ENCODE data around the gene PHACTR2. TPM values are rescaled to one million over a fixed set of nuclear protein-coding genes. Genes with fewer than 3 reads are reported as not detected.
A peak's percentile ranks its signal among the peaks of the same experiment; 100 is the strongest.
"Not testable (repeated sequence)": the region's sequence is repeated elsewhere in the genome, so short reads cannot be mapped to it uniquely, and the experiment has no call there.

Gene PHACTR2
- 14.8 TPM for polyA plus RNA-seq (2013)

DNA sequence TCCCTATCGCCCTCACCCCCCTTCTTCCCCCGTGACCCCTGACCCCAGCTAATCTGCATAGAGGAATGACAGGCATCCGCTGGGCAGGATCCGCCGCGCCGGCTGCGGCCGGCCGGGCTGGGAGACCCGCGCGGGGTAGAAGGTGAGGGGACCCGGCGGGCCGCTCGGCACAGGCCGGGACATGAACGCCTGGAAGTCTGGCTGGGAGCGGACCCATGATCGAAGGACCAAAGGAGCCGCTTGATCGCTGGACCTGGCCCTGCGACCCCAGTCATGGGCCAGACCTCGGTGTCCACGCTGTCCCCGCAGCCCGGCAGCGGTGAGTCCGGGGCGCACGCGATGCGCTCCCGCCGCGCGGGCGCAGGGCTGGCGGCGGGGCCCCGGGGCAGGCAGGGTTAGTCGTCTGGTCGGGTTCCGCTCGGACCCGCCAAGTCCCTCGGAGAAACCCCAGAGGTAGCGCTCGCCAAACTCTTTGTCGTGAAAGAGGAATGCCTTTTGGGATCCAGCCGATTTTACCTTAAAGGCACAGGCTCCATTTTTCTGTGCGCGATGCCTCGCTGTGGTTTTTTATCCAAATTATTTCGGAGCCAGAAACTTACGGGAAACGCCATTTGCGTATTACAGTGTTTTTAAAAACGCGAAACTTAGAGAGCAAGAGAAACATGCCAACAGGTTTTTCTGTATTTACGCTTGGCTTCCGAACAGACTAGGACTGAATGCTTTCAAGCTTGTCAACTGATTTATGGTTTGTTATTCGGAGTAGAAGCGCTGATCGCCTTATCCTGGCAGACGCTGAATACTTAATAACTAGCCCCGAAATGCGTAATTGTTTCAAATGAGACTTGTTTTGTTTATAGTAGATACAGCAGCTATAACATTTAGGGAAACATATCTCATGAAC, at the start of gene PHACTR2:
TSS of gene PHACTR2 (plus strand) at position 75 of the 901 bp plus-strand sequence. CDS start at position 274, 199 bp downstream.
- CTCF ChIA-PET: interaction anchor here (1.6 kb wide), 1 partner anchor 46 kb away, joined by 5 read pairs; no protein-coding TSS in a partner anchor

DNA sequence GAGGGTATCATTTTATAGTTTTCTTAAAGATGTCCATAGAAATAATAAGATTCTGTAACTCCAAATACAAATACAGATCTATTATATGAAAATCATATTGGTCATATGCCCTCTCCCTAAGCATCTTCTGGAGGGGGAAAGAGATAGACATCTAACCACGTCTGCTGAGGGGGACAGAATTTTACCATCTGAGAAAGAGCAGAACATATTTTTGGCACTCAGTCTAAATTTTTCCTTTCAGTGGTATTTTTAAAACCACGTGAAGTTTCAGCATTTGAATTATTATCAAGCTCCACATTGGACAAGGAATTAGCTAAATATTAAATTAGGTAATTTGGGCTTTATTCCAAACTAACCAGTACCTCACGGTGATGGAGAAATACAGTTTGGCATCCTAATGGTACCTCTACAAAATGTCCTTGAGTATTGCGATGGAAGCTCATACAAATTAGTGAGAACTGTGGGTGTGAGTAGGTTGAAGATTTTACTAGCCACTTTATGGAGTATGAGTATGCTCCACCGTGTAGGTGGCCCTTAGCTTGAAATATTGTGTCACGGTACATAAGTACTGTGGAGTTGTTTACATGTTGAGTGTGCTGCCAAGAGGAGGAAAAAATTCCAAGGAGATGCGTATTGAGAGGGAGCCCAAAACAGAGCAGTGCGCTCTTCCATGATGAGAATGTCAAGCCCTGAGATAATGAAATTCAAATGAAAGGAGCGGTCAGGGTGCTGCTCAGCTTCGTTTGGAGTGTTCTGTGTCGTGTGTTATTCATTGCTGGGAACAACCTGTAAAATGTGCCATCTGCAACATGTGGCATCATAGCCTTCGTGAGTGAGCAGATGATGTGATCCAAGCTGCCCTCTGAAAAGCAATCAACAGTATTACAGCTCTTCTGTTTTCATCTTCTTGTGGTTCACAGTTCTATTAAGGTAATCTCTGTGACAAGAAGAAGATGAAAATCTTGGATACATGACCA, 48.4 kb upstream of the PHACTR2 start:
- Histone ChIP-seq H3K9me3 (ENCODE audit: control extremely low read depth in 1 of 5, control insufficient read depth in 4 of 5, insufficient read depth in 2 of 5, low read depth in 1 of 5, low read length in 4 of 5) (no peaks in the 10 kb centered on the region), H3K36me3 (ENCODE audit: control insufficient read depth in 4 of 4, insufficient read depth in 4 of 4, low read length in 3 of 4) (no peaks in the 10 kb centered on the region), H3K4me1 (ENCODE audit: control extremely low read depth in 1 of 4, control insufficient read depth in 4 of 4, insufficient read depth in 4 of 4, low read length in 3 of 4) (no peaks in the 10 kb centered on the region), H3K27ac (ENCODE audit: insufficient read depth in 1 of 2, low read depth in 1 of 2, low read length in 2 of 2, poor library complexity in 1 of 2, severe bottlenecking in 2 of 2) (no peak overlapping the region), H3K4me3 (ENCODE audit: control insufficient read depth in 1 of 7, extremely low read depth in 1 of 7, insufficient read depth in 4 of 7, low read depth in 2 of 7, low read length in 6 of 7) (no peak overlapping the region), H3K27me3 (replicated peaks in 2 of 5; ENCODE audit: control insufficient read depth in 4 of 5, insufficient read depth in 5 of 5, low read length in 4 of 5) (no peaks in the 10 kb centered on the region)
- ChIA-PET CTCF (interaction anchor here (0.6 to 1.4 kb wide), 2 partner anchors 13 to 934 kb away, joined by 3 read pairs; no protein-coding TSS in a partner anchor), POLR2A (no interaction called here)
- DNase-seq: no peak
- 78% methylated on average over 11 of the region's 12 CpGs for WGBS (ENCODE audit: insufficient coverage)

More for the DNA sequence above, at the start of gene PHACTR2:
- peak within 1 kb of the TSS; percentile 36 to 84 for H3K27ac ChIP-seq (ENCODE audit: insufficient read depth in 1 of 2, low read depth in 1 of 2, low read length in 2 of 2, poor library complexity in 1 of 2, severe bottlenecking in 2 of 2)
- peak within 1 kb of the TSS; percentile 81 to 98 (median 97) for H3K4me3 ChIP-seq (ENCODE audit: control insufficient read depth in 1 of 7, extremely low read depth in 1 of 7, insufficient read depth in 4 of 7, low read depth in 2 of 7, low read length in 6 of 7)
- DNase-seq: peak; percentile 79 to 90 (median 90)
- H3K4me1 ChIP-seq (ENCODE audit: control extremely low read depth in 1 of 4, control insufficient read depth in 4 of 4, insufficient read depth in 4 of 4, low read length in 3 of 4): peaks cover 5 to 13% (median 12%) of the 10 kb centered on the region in 4 experiments
- POLR2A ChIA-PET: no interaction called here
- no peaks in the 10 kb centered on the region for H3K27me3 ChIP-seq (replicated peaks in 2 of 5; ENCODE audit: control insufficient read depth in 4 of 5, insufficient read depth in 5 of 5, low read length in 4 of 5)
- H3K36me3 ChIP-seq (ENCODE audit: control insufficient read depth in 4 of 4, insufficient read depth in 4 of 4, low read length in 3 of 4): no peaks in the 10 kb centered on the region
- 0% methylated on average over 64 of the region's 69 CpGs for WGBS (ENCODE audit: insufficient coverage)
- peaks cover 0 to 10% (median 0%) of the 10 kb centered on the region in 5 experiments for H3K9me3 ChIP-seq (ENCODE audit: control extremely low read depth in 1 of 5, control insufficient read depth in 4 of 5, insufficient read depth in 2 of 5, low read depth in 1 of 5, low read length in 4 of 5)

DNA sequence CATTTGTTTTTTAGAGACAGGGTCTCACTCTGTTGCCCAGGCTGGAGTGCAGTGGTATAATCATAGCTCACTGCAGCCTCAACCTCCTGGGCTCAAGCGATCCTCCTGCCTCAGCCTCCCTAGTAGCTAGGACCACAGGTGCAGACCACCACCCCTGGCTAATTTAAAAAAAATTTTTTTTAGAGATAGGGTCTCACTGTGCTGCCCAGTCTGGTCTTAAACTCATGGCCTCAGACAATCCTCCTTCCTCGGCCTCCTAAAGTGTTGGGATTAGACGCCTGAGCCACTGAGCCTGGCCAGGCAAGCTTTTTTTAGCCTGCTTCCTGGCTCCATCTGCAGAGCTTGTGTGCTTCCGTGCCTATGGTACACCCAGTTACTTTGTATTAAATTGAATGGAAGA, 46.6 kb upstream of the PHACTR2 start:
- POLR2A ChIA-PET; H3K27ac ChIP-seq (ENCODE audit: insufficient read depth in 1 of 2, low read depth in 1 of 2, low read length in 2 of 2, poor library complexity in 1 of 2, severe bottlenecking in 2 of 2); CTCF ChIA-PET; H3K4me1 ChIP-seq (ENCODE audit: control extremely low read depth in 1 of 4, control insufficient read depth in 4 of 4, insufficient read depth in 4 of 4, low read length in 3 of 4); H3K4me3 ChIP-seq (ENCODE audit: control insufficient read depth in 1 of 7, extremely low read depth in 1 of 7, insufficient read depth in 4 of 7, low read depth in 2 of 7, low read length in 6 of 7); H3K27me3 ChIP-seq (replicated peaks in 2 of 5; ENCODE audit: control insufficient read depth in 4 of 5, insufficient read depth in 5 of 5, low read length in 4 of 5); H3K36me3 ChIP-seq (ENCODE audit: control insufficient read depth in 4 of 4, insufficient read depth in 4 of 4, low read length in 3 of 4); H3K9me3 ChIP-seq (ENCODE audit: control extremely low read depth in 1 of 5, control insufficient read depth in 4 of 5, insufficient read depth in 2 of 5, low read depth in 1 of 5, low read length in 4 of 5); DNase-seq: not testable (repeated sequence)
- 94% methylated on average over 2 of the region's 4 CpGs for WGBS (ENCODE audit: insufficient coverage)

DNA sequence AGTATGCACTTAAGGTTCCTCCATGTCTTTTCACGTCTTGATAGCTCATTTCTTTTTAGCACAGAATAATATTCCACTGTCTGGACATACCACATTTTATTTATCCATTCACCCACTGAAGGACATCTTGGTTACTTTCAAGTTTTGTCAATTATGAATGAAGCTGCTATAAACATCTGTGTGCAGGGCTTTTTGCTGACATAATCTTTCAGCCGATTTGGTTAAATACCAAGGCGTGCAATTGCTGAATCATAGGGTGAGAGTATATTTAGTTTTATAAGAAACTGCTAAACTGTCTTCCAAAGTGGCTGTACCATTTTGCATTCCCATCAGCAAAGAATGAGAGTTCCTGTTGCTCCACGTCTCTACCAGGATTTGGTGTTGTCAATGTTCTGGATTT, 44.9 kb upstream of the PHACTR2 start:
- Histone ChIP-seq H3K4me3 (ENCODE audit: control insufficient read depth in 1 of 7, extremely low read depth in 1 of 7, insufficient read depth in 4 of 7, low read depth in 2 of 7, low read length in 6 of 7) (no peak overlapping the region), H3K27me3 (replicated peaks in 2 of 5; ENCODE audit: control insufficient read depth in 4 of 5, insufficient read depth in 5 of 5, low read length in 4 of 5) (no peaks in the 10 kb centered on the region), H3K27ac (ENCODE audit: insufficient read depth in 1 of 2, low read depth in 1 of 2, low read length in 2 of 2, poor library complexity in 1 of 2, severe bottlenecking in 2 of 2) (no peak overlapping the region), H3K9me3 (ENCODE audit: control extremely low read depth in 1 of 5, control insufficient read depth in 4 of 5, insufficient read depth in 2 of 5, low read depth in 1 of 5, low read length in 4 of 5) (no peaks in the 10 kb centered on the region), H3K4me1 (ENCODE audit: control extremely low read depth in 1 of 4, control insufficient read depth in 4 of 4, insufficient read depth in 4 of 4, low read length in 3 of 4) (no peaks in the 10 kb centered on the region), H3K36me3 (ENCODE audit: control insufficient read depth in 4 of 4, insufficient read depth in 4 of 4, low read length in 3 of 4) (no peaks in the 10 kb centered on the region)
- no peak for DNase-seq
- CTCF ChIA-PET: no interaction called here
- POLR2A ChIA-PET: no interaction called here
- WGBS (ENCODE audit: insufficient coverage): 100% methylated on average over 3 of the region's 4 CpGs

DNA sequence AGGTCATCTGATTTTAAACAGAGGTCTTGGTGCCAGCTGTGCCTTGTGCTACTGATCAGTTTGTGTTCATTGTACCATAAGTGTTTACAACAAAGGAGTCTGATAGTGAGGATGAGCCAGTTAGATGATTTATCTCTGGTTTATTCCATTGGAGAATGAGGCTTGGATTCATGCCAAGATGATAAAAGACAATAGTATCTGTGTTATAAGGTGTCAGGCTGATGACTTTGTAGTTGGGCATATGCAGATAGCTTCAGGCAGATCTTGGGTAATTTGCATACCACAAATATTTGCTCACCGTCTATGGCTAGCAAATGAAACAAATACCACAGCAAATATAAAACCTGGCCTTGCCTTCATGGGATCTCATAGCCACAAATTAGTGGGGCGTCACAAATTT, 43.3 kb upstream of the PHACTR2 start:
- POLR2A ChIA-PET: no interaction called here
- no peak for DNase-seq
- 83% methylated on average over 1 of the region's 2 CpGs for WGBS (ENCODE audit: insufficient coverage)

DNA sequence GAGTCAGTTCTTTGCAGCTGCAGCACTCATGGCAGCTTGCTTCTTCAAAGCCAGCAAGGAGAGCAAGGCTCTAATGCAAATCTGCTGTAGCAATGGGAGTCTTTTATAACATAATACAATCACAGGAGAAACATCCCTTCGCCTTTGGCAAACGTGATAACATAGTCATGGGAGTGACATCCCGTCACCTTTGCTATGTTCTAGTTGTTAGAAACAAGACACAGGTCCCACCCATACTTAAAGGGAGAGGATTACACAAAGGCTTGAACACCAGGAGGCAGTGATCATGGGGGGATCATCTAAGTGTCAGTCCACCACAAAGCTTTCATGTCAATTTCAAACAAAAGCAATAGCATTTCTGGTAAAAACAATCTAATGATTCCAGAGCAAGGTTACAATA, 40.1 kb upstream of the PHACTR2 start:
- Histone ChIP-seq H3K27me3 (replicated peaks in 2 of 5; ENCODE audit: control insufficient read depth in 4 of 5, insufficient read depth in 5 of 5, low read length in 4 of 5) (no peaks in the 10 kb centered on the region), H3K9me3 (ENCODE audit: control extremely low read depth in 1 of 5, control insufficient read depth in 4 of 5, insufficient read depth in 2 of 5, low read depth in 1 of 5, low read length in 4 of 5) (no peaks in the 10 kb centered on the region), H3K36me3 (ENCODE audit: control insufficient read depth in 4 of 4, insufficient read depth in 4 of 4, low read length in 3 of 4) (no peaks in the 10 kb centered on the region), H3K27ac (ENCODE audit: insufficient read depth in 1 of 2, low read depth in 1 of 2, low read length in 2 of 2, poor library complexity in 1 of 2, severe bottlenecking in 2 of 2) (no peak overlapping the region), H3K4me1 (ENCODE audit: control extremely low read depth in 1 of 4, control insufficient read depth in 4 of 4, insufficient read depth in 4 of 4, low read length in 3 of 4) (no peaks in the 10 kb centered on the region), H3K4me3 (ENCODE audit: control insufficient read depth in 1 of 7, extremely low read depth in 1 of 7, insufficient read depth in 4 of 7, low read depth in 2 of 7, low read length in 6 of 7) (no peak overlapping the region)
- POLR2A ChIA-PET: no interaction called here
- DNase-seq: no peak
- CTCF ChIA-PET: no interaction called here
- 100% methylated on average over 1 of the region's 3 CpGs for WGBS (ENCODE audit: insufficient coverage)

More for the DNA sequence above, 43.3 kb upstream of the PHACTR2 start:
- CTCF ChIA-PET: no interaction called here
- Histone ChIP-seq H3K4me1 (ENCODE audit: control extremely low read depth in 1 of 4, control insufficient read depth in 4 of 4, insufficient read depth in 4 of 4, low read length in 3 of 4) (no peaks in the 10 kb centered on the region), H3K9me3 (ENCODE audit: control extremely low read depth in 1 of 5, control insufficient read depth in 4 of 5, insufficient read depth in 2 of 5, low read depth in 1 of 5, low read length in 4 of 5) (no peaks in the 10 kb centered on the region), H3K4me3 (ENCODE audit: control insufficient read depth in 1 of 7, extremely low read depth in 1 of 7, insufficient read depth in 4 of 7, low read depth in 2 of 7, low read length in 6 of 7) (no peak overlapping the region), H3K36me3 (ENCODE audit: control insufficient read depth in 4 of 4, insufficient read depth in 4 of 4, low read length in 3 of 4) (no peaks in the 10 kb centered on the region), H3K27ac (ENCODE audit: insufficient read depth in 1 of 2, low read depth in 1 of 2, low read length in 2 of 2, poor library complexity in 1 of 2, severe bottlenecking in 2 of 2) (no peak overlapping the region), H3K27me3 (replicated peaks in 2 of 5; ENCODE audit: control insufficient read depth in 4 of 5, insufficient read depth in 5 of 5, low read length in 4 of 5) (no peaks in the 10 kb centered on the region)
